HAP-1 (cell line): Measurements from ENCODE around the gene CEP192.
"Not testable (repeated sequence)": the region's sequence is repeated elsewhere in the genome, so short reads cannot be mapped to it uniquely, and the experiment has no call there.

Experiments used
- DNase-seq, 2 experiments: peaks; one replicate each; pipeline ENCODE4 v3.0.0-alpha.2; 2016 to 2020; ENCODE audit warnings: low spot score in 2 of 2
- H3K27me3 ChIP-seq: fragments of 250-450 bp; sonication (Bioruptor Pico); 2 replicates; pipeline ENCODE4 v1.5.1; 2020; ENCODE audit warnings: low read depth, mild to moderate bottlenecking, moderate library complexity
- H3K36me3 ChIP-seq: fragments of 250-450 bp; sonication (Bioruptor Pico); replicated peaks from 2 replicates; pipeline ENCODE4 v1.5.1; 2020; ENCODE audit warnings: mild to moderate bottlenecking
- H3K4me1 ChIP-seq: fragments of 250-450 bp; sonication (Bioruptor Pico); 2 replicates; pipeline ENCODE4 v1.5.1; 2020; ENCODE audit warnings: mild to moderate bottlenecking
- H3K4me3 ChIP-seq: fragments of 250-450 bp; sonication (Bioruptor Pico); 2 replicates; pipeline ENCODE4 v1.5.1; 2020; ENCODE audit warnings: mild to moderate bottlenecking, moderate library complexity
- H3K9me3 ChIP-seq: fragments of 250-450 bp; sonication (Bioruptor Pico); 2 replicates; pipeline ENCODE4 v1.5.1; 2020; ENCODE audit warnings: mild to moderate bottlenecking, moderate library complexity
- in situ Hi-C: fragments of 300-500 bp; cut with MboI; formaldehyde crosslinking; loops from 3 replicates; pipeline ENCODE4 v1.14.3; 2020; ENCODE audit warnings: low sequenced_read_pairs, inconsistent platforms, mixed read lengths

Gene CEP192

DNA sequence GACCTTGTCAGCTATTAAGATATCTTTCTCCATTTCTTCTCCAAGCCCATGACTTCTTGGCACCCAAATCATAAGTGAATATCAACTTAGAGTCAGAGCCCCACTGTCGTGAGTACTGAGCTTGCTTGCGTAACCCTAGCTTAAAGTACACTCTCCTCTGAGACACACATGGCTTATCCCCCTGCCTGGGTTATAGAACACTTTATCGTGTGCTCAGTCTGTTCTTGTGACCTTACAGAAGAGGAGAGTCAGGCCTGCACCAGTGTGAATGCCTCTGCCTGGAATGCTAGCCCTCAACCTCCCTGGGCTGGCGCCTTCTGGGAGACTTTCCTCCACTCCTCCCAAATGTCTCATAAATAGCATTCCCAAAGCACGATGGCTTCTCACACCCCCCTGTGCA lies 79.3 kb downstream of the CEP192 start:
- Histone ChIP-seq H3K4me3 (no peak overlapping the region), H3K4me1 (peaks cover 14% of the 10 kb centered on the region), H3K9me3 (no peaks in the 10 kb centered on the region), H3K36me3 (peaks cover 72% of the 10 kb centered on the region), H3K27me3 (no peaks in the 10 kb centered on the region)
- in situ Hi-C loops, result no loop called here
- DNase-seq, result no peak

DNA sequence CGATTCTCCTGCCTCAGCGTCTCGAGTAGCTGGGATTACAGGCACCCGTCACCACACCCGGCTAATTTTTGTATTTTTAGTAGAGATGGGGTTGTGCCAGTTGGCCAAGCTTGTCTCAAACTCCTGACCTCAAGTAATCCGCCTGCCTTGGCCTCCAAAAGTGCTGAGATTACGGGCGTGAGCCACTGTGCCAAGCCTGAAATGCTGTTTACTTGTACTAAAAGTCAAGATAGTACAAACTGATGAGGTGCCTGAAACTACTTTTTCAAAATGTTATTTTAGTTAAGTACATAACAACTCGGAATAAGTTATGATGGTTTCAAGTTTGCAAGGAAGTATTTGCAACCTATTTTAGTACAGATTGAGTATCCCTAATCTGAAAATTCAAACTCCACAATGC lies 85.7 kb downstream of the CEP192 start:
- Histone ChIP-seq H3K36me3 (peaks cover 41% of the 10 kb centered on the region), H3K4me3 (no peak overlapping the region), H3K9me3 (no peaks in the 10 kb centered on the region), H3K27me3 (no peaks in the 10 kb centered on the region), H3K4me1 (no peaks in the 10 kb centered on the region)
- no peak for DNase-seq
- in situ Hi-C loops, result no loop called here

DNA sequence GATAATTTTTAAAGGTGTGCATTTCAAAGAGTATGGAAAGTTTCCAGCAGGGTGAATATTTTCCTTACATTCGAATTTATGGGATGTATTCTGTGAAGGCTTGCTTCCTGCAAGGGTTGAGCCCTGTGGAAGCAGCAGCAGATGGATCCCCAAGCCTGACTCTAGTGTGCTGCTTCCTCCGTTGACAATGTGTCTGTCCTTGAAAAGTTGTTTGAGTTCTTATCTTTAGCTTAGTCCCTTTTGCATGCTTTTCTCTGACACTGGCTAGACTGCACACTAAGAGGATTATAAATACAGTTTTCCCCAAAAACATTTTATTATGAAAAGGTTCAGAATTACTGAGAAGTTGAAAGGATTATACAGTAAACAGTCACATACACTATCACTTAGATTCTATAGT lies 86.3 kb downstream of the CEP192 start:
- H3K36me3 ChIP-seq, result peaks cover 37% of the 10 kb centered on the region
- H3K4me1 ChIP-seq, result no peaks in the 10 kb centered on the region
- H3K9me3 ChIP-seq, result no peaks in the 10 kb centered on the region
- in situ Hi-C loops, result no loop called here
- H3K27me3 ChIP-seq, result no peaks in the 10 kb centered on the region
- no peak for DNase-seq
- H3K4me3 ChIP-seq, result no peak overlapping the region

DNA sequence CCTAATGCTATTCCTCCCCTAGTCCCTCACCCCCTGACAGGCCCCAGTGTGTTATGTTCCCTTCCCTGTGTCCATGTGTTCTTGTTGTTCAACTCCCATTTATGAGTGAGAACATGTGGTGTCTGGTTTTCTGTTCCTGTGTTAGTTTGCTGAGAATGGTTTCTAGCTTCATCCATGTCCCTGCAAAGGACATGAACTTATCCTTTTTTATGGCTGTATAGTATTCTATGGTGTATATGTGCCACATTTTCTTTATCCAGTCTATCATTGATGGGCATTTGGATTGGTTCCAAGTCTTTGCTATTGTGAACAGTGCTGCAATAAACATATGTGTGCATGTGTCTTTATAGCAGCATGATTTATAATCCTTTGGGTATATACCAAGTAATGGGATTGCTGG lies 86.9 kb downstream of the CEP192 start:
- H3K27me3 ChIP-seq, DNase-seq, H3K9me3 ChIP-seq, H3K4me1 ChIP-seq, in situ Hi-C loops, H3K4me3 ChIP-seq: not testable (repeated sequence)
- H3K36me3 ChIP-seq, result peaks cover 32% of the 10 kb centered on the region

DNA sequence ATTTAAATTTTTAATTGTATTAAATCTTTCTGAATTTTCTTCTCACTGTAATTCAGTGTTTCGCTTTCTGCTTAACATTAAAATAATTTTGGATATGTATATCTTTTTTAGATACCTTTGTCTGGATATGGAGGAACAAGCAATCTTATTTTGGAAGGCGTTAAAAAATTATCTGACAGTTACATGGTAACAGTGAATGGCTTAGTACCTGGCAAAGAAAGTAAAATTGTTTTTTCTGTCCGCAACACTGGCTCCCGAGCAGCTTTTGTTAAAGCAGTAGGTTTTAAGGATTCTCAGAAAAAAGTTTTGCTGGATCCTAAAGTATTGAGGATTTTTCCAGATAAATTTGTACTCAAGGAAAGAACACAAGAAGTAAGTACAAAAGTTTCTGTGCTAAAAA lies 95.7 kb downstream of the CEP192 start:
- Histone ChIP-seq H3K4me3 (no peak overlapping the region), H3K36me3 (peaks cover 11% of the 10 kb centered on the region), H3K27me3 (no peaks in the 10 kb centered on the region), H3K4me1 (no peaks in the 10 kb centered on the region), H3K9me3 (no peaks in the 10 kb centered on the region)
- in situ Hi-C loops, result no loop called here
- DNase-seq, result no peak

DNA sequence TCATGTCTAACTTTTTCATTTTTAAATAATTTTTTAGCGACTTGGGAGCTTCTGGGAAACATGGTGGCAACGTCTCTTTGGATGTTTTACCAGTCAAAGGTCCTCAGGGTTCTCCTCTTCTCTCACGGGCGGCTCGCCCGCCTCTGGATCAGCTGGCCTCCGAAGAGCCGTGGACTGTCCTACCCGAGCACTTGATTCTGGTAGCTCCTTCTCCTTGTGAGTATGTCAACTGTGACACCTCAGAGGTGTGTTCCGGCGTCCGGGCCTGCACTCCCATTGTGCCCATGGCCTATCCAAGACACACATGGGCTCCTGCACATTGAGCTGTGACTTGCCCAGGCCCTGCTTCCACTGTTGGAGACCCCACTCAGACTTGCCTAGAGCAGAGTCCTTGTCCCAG lies 104.3 kb downstream of the CEP192 start:
- Histone ChIP-seq H3K4me3 (no peak overlapping the region), H3K9me3 (no peaks in the 10 kb centered on the region), H3K36me3 (peaks cover 58% of the 10 kb centered on the region), H3K27me3 (no peaks in the 10 kb centered on the region), H3K4me1 (no peaks in the 10 kb centered on the region)
- in situ Hi-C loops, result no loop called here
- DNase-seq, result no peak

DNA sequence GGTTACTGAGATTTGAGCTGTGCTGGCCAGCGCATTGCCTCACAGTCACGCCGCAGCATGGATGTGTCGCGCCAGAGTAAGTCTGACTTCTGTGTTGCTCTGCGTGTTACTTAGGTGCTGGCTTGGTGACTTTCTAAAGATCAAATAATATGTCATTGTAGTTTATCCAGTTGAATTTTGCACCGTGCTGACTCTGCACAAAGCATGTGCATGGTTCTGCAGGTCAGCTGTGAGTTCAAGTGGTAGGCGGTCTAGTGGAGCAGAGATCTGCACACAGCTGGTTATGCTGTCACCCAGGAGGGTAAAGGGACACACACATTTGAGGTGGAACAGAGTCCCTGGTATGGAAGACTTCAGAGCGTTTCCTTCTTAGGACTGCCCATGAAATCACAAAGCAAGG lies 105.1 kb downstream of the CEP192 start:
- H3K4me3 ChIP-seq, result no peak overlapping the region
- no peaks in the 10 kb centered on the region for H3K4me1 ChIP-seq
- no peaks in the 10 kb centered on the region for H3K9me3 ChIP-seq
- no peak for DNase-seq
- in situ Hi-C loops, result no loop called here
- H3K36me3 ChIP-seq, result peaks cover 63% of the 10 kb centered on the region
- H3K27me3 ChIP-seq, result no peaks in the 10 kb centered on the region

DNA sequence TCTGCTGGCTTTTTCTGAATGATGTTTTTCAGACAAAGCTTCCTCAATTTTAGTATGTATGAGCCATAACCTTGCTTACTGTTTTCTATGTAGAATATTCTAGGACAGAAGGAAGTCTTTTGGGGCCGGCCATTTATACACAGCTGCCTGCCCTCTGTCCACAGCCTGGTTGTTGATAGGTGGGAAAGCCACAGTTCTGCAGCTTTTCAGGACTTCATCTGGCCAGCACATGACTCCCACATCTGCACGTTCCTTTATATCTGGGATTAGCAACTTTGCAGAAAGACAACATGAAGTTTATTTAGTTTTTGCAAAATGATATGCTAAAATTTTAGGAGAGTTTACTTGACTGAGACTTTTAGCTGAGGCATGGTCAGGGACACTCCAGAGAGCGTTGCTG lies 105.6 kb downstream of the CEP192 start:
- DNase-seq, result no peak
- in situ Hi-C loops, result no loop called here
- peaks cover 62% of the 10 kb centered on the region for H3K36me3 ChIP-seq
- no peak overlapping the region for H3K4me3 ChIP-seq
- no peaks in the 10 kb centered on the region for H3K27me3 ChIP-seq
- H3K4me1 ChIP-seq, result no peaks in the 10 kb centered on the region
- H3K9me3 ChIP-seq, result no peaks in the 10 kb centered on the region

DNA sequence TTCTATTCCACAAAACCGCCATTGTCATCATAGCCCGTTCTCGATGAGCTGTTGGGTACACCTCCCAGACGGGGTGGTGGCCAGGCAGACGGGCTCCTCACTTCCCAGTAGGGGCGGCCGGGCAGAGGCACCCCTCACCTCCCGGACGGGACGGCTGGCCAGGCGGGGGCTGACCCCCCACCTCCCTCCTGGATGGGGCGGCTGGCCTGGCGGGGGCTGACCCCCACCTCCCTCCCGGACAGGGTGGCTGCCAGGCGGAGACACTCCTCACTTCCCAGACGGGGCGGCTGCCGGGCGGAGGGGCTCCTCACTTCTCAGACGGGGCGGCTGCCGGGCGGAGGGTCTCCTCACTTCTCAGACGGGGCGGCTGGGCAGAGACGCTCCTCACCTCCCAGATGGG lies 106.9 kb downstream of the CEP192 start:
- DNase-seq, in situ Hi-C loops, H3K27me3 ChIP-seq, H3K4me1 ChIP-seq, H3K4me3 ChIP-seq, H3K9me3 ChIP-seq: not testable (repeated sequence)
- H3K36me3 ChIP-seq, result peaks cover 61% of the 10 kb centered on the region

DNA sequence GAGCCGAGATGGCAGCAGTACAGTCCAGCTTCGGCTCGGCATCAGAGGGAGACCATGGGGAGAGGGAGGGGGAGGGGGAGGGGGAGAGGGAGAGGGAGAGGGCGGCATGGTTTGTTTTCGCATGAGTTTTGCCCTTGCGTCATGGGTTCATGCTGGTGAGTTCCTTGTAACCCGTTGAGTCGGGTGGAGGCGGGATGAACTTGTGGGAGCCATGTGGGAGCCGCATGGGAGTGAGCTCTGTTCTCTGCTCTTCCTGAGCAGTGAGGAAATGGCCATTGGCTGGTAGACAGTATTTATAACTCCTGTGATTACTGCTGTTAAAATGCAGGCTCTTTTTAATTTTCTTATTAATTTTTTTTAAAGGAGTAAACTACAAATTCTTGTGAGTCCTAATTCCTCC lies 108.0 kb downstream of the CEP192 start:
- in situ Hi-C loops, result no loop called here
- H3K4me3 ChIP-seq, result no peak overlapping the region

DNA sequence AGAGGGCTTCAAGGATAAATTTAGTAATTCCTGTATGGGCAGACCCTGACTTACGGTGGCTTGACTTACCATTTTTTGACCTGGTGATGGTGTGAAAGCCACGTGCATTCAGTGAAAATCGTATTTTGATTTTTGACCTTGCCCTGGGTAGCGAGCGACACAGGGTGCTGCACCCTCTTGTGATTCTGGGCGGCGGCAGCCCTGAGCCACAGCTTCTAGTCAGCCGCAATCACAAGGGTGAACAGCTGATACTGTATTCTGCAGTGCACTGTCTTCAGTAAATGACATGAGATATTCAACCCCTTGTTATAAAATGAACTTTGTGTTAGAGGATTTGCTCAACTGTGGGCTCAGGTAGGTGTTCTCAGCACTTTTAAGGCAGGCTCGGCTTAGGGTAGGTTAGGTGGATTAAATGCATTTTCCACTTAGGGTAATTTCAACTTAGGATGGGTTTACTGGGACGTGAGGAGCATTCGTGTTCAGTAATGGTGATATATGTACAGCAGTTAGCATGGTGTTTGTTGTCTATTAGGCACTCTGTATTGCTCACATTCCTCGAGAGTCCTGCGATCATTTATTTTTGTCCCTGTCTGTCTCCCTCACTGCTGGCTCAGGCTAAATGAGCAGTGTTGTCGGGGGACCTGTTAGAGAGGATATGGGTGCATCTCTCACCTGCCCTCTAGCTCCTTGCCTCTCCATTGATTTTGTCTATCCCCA lies 109.9 kb downstream of the CEP192 start:
- peaks cover 59% of the 10 kb centered on the region for H3K36me3 ChIP-seq
- H3K4me1 ChIP-seq, result no peaks in the 10 kb centered on the region
- DNase-seq, result no peak
- H3K4me3 ChIP-seq, result no peak overlapping the region
- H3K9me3 ChIP-seq, result no peaks in the 10 kb centered on the region
- in situ Hi-C loops, result no loop called here
- no peaks in the 10 kb centered on the region for H3K27me3 ChIP-seq

More for the DNA sequence above, 108.0 kb downstream of the CEP192 start:
- H3K27me3 ChIP-seq, result no peaks in the 10 kb centered on the region
- no peaks in the 10 kb centered on the region for H3K9me3 ChIP-seq
- no peaks in the 10 kb centered on the region for H3K4me1 ChIP-seq
- H3K36me3 ChIP-seq, result peaks cover 58% of the 10 kb centered on the region
- no peak for DNase-seq

DNA sequence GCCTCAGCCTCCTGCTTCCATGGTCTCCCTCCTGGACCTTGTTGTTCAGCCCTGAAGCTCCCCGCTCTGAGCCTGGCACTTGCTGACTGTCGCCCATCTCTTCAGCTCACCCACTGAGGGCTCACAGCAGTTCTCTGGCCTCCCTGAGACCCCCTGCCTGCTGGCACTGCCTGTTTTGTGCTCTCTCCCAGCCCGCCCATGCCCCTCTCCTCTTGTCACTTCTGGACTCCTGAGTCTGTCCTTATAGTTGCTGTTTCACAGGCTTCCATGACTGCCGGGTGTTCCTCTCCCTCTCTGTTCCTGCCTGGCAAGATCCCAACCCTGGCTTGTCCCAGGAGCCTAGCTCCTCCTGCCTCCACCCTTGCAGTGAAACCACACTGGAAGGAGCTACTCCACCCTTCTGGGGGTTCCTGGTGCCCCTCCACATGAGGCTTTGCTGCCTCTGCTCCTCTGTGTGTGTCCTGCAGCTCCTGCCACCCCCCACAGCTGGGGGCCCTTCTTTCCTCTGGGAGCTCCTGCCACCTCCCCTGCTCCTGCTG lies 110.6 kb downstream of the CEP192 start:
- no peaks in the 10 kb centered on the region for H3K9me3 ChIP-seq
- DNase-seq, result no peak
- no peaks in the 10 kb centered on the region for H3K4me1 ChIP-seq
- H3K4me3 ChIP-seq, result no peak overlapping the region
- no peaks in the 10 kb centered on the region for H3K27me3 ChIP-seq
- H3K36me3 ChIP-seq, result peaks cover 57% of the 10 kb centered on the region
- in situ Hi-C loops, result no loop called here

DNA sequence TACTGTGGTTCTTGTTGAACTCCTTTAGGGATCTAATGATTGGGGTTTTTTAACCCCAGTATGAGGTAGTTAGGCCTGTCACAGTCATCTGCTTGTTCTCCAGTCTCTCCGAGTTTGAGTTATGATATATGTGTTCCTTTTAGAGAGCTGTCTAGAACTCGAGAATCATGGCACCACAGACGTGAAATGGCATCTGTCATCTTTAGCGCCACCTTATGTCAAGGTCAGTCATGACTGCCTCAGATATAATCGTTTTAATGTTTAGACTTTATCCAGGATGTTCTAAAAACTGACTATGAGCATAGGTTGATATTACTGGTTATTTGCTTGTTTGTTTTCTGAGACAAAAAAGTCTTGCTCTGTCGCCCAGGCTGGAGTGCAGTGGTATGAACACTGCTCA lies 112.2 kb downstream of the CEP192 start:
- Histone ChIP-seq H3K9me3 (no peaks in the 10 kb centered on the region), H3K4me3 (no peak overlapping the region), H3K36me3 (peaks cover 65% of the 10 kb centered on the region), H3K27me3 (no peaks in the 10 kb centered on the region), H3K4me1 (no peaks in the 10 kb centered on the region)
- DNase-seq, result no peak
- in situ Hi-C loops, result no loop called here

DNA sequence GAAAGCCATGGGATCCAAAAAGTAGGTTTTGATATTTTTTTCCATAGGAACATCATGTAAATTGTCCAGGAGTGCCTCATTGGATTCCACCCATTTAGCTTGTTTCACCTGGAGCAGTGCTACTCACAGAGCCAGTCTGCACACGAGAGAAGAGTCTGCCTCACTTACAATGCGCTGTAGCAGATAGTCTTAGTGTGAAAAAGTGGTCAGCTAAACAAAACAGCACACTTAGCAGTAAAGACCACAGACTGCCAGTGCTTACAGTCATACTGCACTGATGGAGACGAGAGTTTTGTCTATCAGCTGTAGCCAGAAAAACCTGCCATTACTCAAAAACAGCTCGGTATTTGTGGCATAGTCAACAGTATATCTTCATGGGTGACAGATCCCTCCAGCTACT lies 113.9 kb downstream of the CEP192 start:
- peaks cover 67% of the 10 kb centered on the region for H3K36me3 ChIP-seq
- no peaks in the 10 kb centered on the region for H3K9me3 ChIP-seq
- DNase-seq, result no peak
- H3K4me1 ChIP-seq, result no peaks in the 10 kb centered on the region
- H3K4me3 ChIP-seq, result no peak overlapping the region
- no peaks in the 10 kb centered on the region for H3K27me3 ChIP-seq
- in situ Hi-C loops, result no loop called here

DNA sequence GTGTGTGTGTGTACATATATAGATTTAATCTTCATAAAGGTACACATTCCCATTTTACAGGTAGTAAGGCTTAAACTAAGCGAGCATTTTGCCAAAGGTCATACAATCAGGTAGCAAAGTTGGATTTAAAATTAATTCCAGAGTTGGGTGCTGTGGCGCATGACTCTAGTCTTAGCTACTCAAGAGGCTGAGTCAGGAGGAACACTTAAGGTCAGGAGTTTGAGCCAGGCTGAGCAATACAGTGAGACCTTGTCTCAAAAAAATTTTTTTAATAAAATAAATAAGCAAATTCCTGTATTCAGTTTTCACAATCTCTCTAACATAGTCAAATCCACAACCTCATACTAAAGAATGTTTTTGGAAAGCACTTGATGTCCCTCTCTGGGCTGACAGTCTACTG lies 115.9 kb downstream of the CEP192 start:
- Histone ChIP-seq H3K4me3 (no peak overlapping the region), H3K4me1 (no peaks in the 10 kb centered on the region), H3K27me3 (no peaks in the 10 kb centered on the region), H3K9me3 (no peaks in the 10 kb centered on the region), H3K36me3 (peaks cover 57% of the 10 kb centered on the region)
- DNase-seq, result no peak
- in situ Hi-C loops, result no loop called here
